ENCODE data around the gene XPR1. TPM values are rescaled to one million over a fixed set of nuclear protein-coding genes. Genes with fewer than 3 reads are reported as not detected.

XPR1 gene
- total RNA-seq, 1 experiment from 2014 or later = 19.9 TPM

DNA sequence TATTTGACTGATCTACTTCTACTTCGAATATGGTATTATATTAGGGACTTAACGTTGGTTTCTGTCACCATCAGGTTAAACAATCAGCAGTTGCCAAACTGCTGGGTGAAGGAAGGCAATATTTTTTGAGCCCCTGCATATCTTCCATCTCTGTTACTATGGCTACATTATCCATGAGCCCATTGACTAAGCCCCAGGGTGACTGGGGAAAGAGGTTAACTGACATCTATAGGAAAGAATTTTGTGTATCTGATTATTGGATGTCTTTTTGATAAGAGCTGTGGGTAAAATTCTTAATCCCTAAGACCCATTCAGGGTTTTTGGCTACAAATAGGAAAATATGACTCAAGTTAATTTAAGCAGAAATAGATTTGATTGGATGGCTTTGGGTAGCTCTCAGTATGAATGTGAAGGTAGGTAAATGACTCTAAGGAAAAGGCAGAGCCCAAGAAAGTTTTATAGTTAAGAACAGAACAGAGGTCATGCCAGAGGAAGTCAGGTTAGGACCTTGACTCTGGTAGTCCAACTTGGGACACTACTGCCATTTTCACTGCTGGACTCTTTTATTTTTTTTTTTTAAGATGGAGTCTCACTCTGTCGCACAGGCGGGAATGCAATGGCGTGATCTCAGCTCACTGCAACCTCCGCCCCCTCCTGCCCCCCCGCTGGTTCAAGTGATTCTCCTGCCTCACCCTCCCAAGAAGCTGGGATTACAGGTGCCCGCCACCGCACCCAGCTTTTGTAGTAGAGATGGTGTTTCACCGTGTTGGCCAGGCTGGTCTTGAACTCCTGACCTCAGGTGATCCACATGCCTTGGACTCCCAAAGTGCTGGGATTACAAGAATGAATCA is 8.9 kb upstream of the XPR1 start (continued):
- TF ChIP-seq EZH2phosphoT487 (IDR thresholded peaks at IDR 0.05; ENCODE audit: borderline replicate concordance) (no peak), SRF (IDR thresholded peaks at IDR 0.05; ENCODE audit: low read depth) (no peak), REST (IDR thresholded peaks at IDR 0.05; ENCODE audit: low read depth) (no peak), JUND (IDR thresholded peaks at IDR 0.05) (no peak)
- TF ChIP-seq, protein P1, sequence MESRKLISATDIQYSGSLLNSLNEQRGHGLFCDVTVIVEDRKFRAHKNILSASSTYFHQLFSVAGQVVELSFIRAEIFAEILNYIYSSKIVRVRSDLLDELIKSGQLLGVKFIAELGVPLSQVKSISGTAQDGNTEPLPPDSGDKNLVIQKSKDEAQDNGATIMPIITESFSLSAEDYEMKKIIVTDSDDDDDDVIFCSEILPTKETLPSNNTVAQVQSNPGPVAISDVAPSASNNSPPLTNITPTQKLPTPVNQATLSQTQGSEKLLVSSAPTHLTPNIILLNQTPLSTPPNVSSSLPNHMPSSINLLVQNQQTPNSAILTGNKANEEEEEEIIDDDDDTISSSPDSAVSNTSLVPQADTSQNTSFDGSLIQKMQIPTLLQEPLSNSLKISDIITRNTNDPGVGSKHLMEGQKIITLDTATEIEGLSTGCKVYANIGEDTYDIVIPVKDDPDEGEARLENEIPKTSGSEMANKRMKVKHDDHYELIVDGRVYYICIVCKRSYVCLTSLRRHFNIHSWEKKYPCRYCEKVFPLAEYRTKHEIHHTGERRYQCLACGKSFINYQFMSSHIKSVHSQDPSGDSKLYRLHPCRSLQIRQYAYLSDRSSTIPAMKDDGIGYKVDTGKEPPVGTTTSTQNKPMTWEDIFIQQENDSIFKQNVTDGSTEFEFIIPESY (IDR thresholded peaks at IDR 0.05; ENCODE audit: extremely low read depth, insufficient replicate concordance, low read length) = no peak

Measured in HCT116 (cell line).